Astrocyte (in vitro differentiated cells and primary cell): Measurements from ENCODE around the gene DGCR6. TPM values are rescaled to one million over a fixed set of nuclear protein-coding genes. Genes with fewer than 3 reads are reported as not detected.
"Not testable (repeated sequence)": the region's sequence is repeated elsewhere in the genome, so short reads cannot be mapped to it uniquely, and the experiment has no call there.

Source experiments
- DNase-seq: peaks from one replicate; pipeline ENCODE4 v3.0.0-alpha.2; 2010; ENCODE audit warnings: low read depth
- FAIRE-seq: peaks from 2 replicates; lab custom pipeline; 2011; peaks lifted over from hg19 to GRCh38; lab: Jason Lieb, UNC
- H2AFZ ChIP-seq: 2 replicates; pipeline ENCODE4 v1.6.0; 2012; ENCODE audit warnings: low read depth, low read length, inconsistent platforms
- H3K27ac ChIP-seq: 2 replicates; pipeline ENCODE4 v1.5.1; 2011; ENCODE audit warnings: low read depth, low read length, inconsistent platforms
- H3K27me3 ChIP-seq: 2 replicates; pipeline ENCODE4 v1.6.0; 2011; ENCODE audit warnings: low read length, inconsistent platforms; ENCODE audit not compliant: insufficient read depth
- H3K36me3 ChIP-seq: 2 replicates; pipeline ENCODE4 v1.5.1; 2011; ENCODE audit warnings: low read length, inconsistent platforms; ENCODE audit not compliant: insufficient read depth
- H3K4me1 ChIP-seq: 2 replicates; pipeline ENCODE4 v1.5.1; 2011; ENCODE audit warnings: low read length, inconsistent platforms; ENCODE audit not compliant: insufficient read depth
- H3K4me2 ChIP-seq: 2 replicates; pipeline ENCODE4 v1.6.0; 2012; ENCODE audit warnings: low read length, inconsistent platforms
- H3K4me3 ChIP-seq: 2 replicates; pipeline ENCODE4 v1.5.1; 2011; ENCODE audit warnings: low read depth, mild to moderate bottlenecking, low read length, inconsistent platforms; ENCODE audit not compliant: insufficient read depth
- H3K79me2 ChIP-seq: 2 replicates; pipeline ENCODE4 v1.6.0; 2012; ENCODE audit warnings: mild to moderate bottlenecking, low read length, inconsistent platforms; ENCODE audit not compliant: insufficient read depth
- H3K9ac ChIP-seq: 2 replicates; pipeline ENCODE4 v1.6.0; 2012; ENCODE audit warnings: mild to moderate bottlenecking, low read length, inconsistent platforms
- H3K9me3 ChIP-seq: 2 replicates; pipeline ENCODE4 v1.5.1; 2012; ENCODE audit warnings: low read depth, mild to moderate bottlenecking, low read length, inconsistent platforms; ENCODE audit not compliant: insufficient read depth
- H4K20me1 ChIP-seq: 2 replicates; pipeline ENCODE4 v1.6.0; 2012; ENCODE audit warnings: low read length, inconsistent platforms; ENCODE audit not compliant: insufficient read depth
- H3K27ac Mint-ChIP-seq: one replicate; pipeline ENCODE4 v1.8.0; 2021; ENCODE audit warnings: mild to moderate bottlenecking, mixed read lengths; ENCODE audit not compliant: unreplicated experiment
- H3K27me3 Mint-ChIP-seq: one replicate; pipeline ENCODE4 v1.8.0; 2021; ENCODE audit warnings: low read depth, mixed read lengths; ENCODE audit not compliant: unreplicated experiment
- H3K36me3 Mint-ChIP-seq: one replicate; pipeline ENCODE4 v1.8.0; 2021; ENCODE audit warnings: low read depth, mixed read lengths; ENCODE audit not compliant: unreplicated experiment
- H3K4me1 Mint-ChIP-seq: one replicate; pipeline ENCODE4 v1.8.0; 2021; ENCODE audit warnings: low read depth, mixed read lengths; ENCODE audit not compliant: unreplicated experiment
- H3K4me3 Mint-ChIP-seq: one replicate; pipeline ENCODE4 v1.8.0; 2021; ENCODE audit warnings: mild to moderate bottlenecking, moderate library complexity, mixed read lengths; ENCODE audit not compliant: unreplicated experiment
- H3K9me3 Mint-ChIP-seq: one replicate; pipeline ENCODE4 v1.8.0; 2021; ENCODE audit warnings: mild to moderate bottlenecking, mixed read lengths; ENCODE audit not compliant: unreplicated experiment
- CTCF ChIP-seq: IDR thresholded peaks from 2 replicates; pipeline ENCODE4 v1.5.1; 2011; ENCODE audit warnings: low read depth, mild to moderate bottlenecking, inconsistent platforms, low read length, moderate library complexity; ENCODE audit not compliant: insufficient read depth
- EZH2 ChIP-seq: IDR thresholded peaks from 2 replicates; pipeline ENCODE4 v1.6.1; 2012; ENCODE audit warnings: mild to moderate bottlenecking, low read length, inconsistent platforms; ENCODE audit not compliant: insufficient read depth
- total RNA-seq: library from RNA; stranded (reverse); gene quantifications from 2 replicates; pipeline ENCODE4 v1.2.1, GENCODE V29; 2021

Gene DGCR6
- total RNA-seq, 1 donor from 2014 or later: 2.5 TPM

- H3K4me1 Mint-ChIP-seq: no peaks in the 10 kb centered on the region
- Histone ChIP-seq H3K9me3 (no peaks in the 10 kb centered on the region), H3K79me2 (no peaks in the 10 kb centered on the region), H2AFZ (no peak within 1 kb of the TSS), H3K4me1 (no peaks in the 10 kb centered on the region), H3K27me3 (no peaks in the 10 kb centered on the region), H4K20me1 (no peaks in the 10 kb centered on the region), H3K4me2 (no peak within 1 kb of the TSS), H3K9ac (no peak within 1 kb of the TSS), H3K4me3 (no peak within 1 kb of the TSS), H3K27ac (no peak within 1 kb of the TSS), H3K36me3 (no peaks in the 10 kb centered on the region)
- H3K27me3 Mint-ChIP-seq: no peaks in the 10 kb centered on the region
- H3K4me3 Mint-ChIP-seq: no peak within 1 kb of the TSS
- H3K27ac Mint-ChIP-seq: no peak within 1 kb of the TSS
- DNase-seq (no peak), FAIRE-seq (no peak)
- no peaks in the 10 kb centered on the region for H3K36me3 Mint-ChIP-seq
- no peaks in the 10 kb centered on the region for H3K9me3 Mint-ChIP-seq
- TF ChIP-seq EZH2 (no peak), CTCF (no peak)
Measured at GRCh38 chr22:18935889-18936529, 29.9 kb downstream of the DGCR6 start, which contains the start of gene PRODH. Gene PRODH (minus strand): TSS chr22:18936293. CDS start chr22:18936287, 6 bp downstream.

DNA sequence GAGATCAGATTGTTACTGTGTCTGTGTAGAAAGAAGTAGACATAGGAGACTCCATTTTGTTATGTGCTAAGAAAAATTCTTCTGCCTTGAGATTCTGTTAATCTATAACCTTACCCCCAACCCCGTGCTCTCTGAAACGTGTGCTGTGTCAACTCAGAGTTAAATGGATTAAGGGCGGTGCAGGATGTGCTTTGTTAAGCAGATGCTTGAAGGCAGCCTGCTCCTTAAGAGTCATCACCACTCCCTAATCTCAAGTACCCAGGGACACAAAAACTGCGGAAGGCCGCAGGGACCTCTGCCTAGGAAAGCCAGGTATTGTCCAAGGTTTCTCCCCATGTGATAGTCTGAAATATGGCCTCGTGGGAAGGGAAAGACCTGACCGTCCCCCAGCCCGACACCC, 32.6 kb downstream of the DGCR6 start:
- H3K27me3 ChIP-seq, H3K4me3 ChIP-seq, H3K4me1 ChIP-seq, H3K27me3 Mint-ChIP-seq, H3K79me2 ChIP-seq, H4K20me1 ChIP-seq, H3K27ac Mint-ChIP-seq, H2AFZ ChIP-seq, H3K36me3 ChIP-seq, DNase-seq, H3K4me1 Mint-ChIP-seq, H3K4me2 ChIP-seq, H3K4me3 Mint-ChIP-seq, H3K9ac ChIP-seq, H3K36me3 Mint-ChIP-seq, H3K27ac ChIP-seq, H3K9me3 Mint-ChIP-seq, H3K9me3 ChIP-seq, FAIRE-seq: not testable (repeated sequence)

- not testable (repeated sequence) for H2AFZ ChIP-seq, H3K36me3 Mint-ChIP-seq, H3K36me3 ChIP-seq, H4K20me1 ChIP-seq, H3K27me3 ChIP-seq, H3K9me3 Mint-ChIP-seq, H3K9me3 ChIP-seq, H3K4me1 ChIP-seq, H3K27me3 Mint-ChIP-seq, H3K9ac ChIP-seq, H3K4me3 Mint-ChIP-seq, H3K4me2 ChIP-seq, H3K27ac ChIP-seq, FAIRE-seq, H3K4me1 Mint-ChIP-seq, H3K4me3 ChIP-seq, DNase-seq, H3K79me2 ChIP-seq, H3K27ac Mint-ChIP-seq
Measured at GRCh38 chr22:18947105-18947504, 41.0 kb downstream of the DGCR6 start.
